K562 (cell line): ENCODE data around the gene SMIM36. TPM values are rescaled to one million over a fixed set of nuclear protein-coding genes. Genes with fewer than 3 reads are reported as not detected.
A peak's percentile ranks its signal among the peaks of the same experiment; 100 is the strongest.
"Not testable (repeated sequence)": the region's sequence is repeated elsewhere in the genome, so short reads cannot be mapped to it uniquely, and the experiment has no call there.

Source experiments
- ATAC-seq: fragments of 200-7000 bp; cut with Tn5 transposase; 3 replicates; pipeline ENCODE4 v1.9.1; 2020; ENCODE audit warnings: moderate library complexity
- BruUV-seq: library from RNA; stranded (reverse); fragments of 400-500 nt; replicated peaks from 2 replicates; lab custom pipeline; 2021; lab: Mats Ljungman, UMichigan
- CTCF ChIA-PET: fragments of 300-600 bp; formaldehyde crosslinking; extraction: SDS; loops from one replicate; lab custom pipeline; 2021; ENCODE audit warnings: low intra/inter-chr PET ratio; lab: Yijun Ruan, JAX
- POLR2A ChIA-PET: fragments of 300-600, 350-650 bp; sonication (Branson Sonifier 250); formaldehyde crosslinking; extraction: SDS; loops from one replicate; lab custom pipeline; 2021; ENCODE audit warnings: antibody characterized with exemption, inconsistent platforms; lab: Yijun Ruan, JAX
- DNase-seq, 4 experiments: peaks; one replicate each; pipeline versions ENCODE4 v3.0.0 to v3.0.0-alpha.2; 2011 to 2018; ENCODE audit warnings: low spot score in 3 of 4, mixed read lengths in 3 of 4; ENCODE audit errors: extremely low read depth in 1 of 4
- FAIRE-seq: peaks from 2 replicates; lab custom pipeline; 2011; peaks lifted over from hg19 to GRCh38; lab: Jason Lieb, UNC
- H2AFZ ChIP-seq: 2 replicates; pipeline ENCODE4 v1.6.0; 2011; ENCODE audit warnings: low read depth, low read length, control low read depth, inconsistent platforms
- H3K27ac ChIP-seq: fragments of 200-600 bp; 3 replicates; pipeline ENCODE4 v1.8.0; 2011; ENCODE audit warnings: low read depth, mild to moderate bottlenecking, control low read depth, inconsistent platforms, low read length, moderate library complexity, mixed read lengths; ENCODE audit errors: extremely low read depth
- H3K27me3 ChIP-seq, 2 experiments: fragments of 300-600 bp in 1 of 2; 2 replicates in 1 of 2; 3 replicates in 1 of 2; pipeline versions ENCODE4 v1.6.0 to v1.8.0; 2011; ENCODE audit warnings: inconsistent platforms in 2 of 2, low read length in 2 of 2, mild to moderate bottlenecking in 1 of 2, mixed read lengths in 1 of 2, moderate library complexity in 1 of 2; ENCODE audit not compliant: control insufficient read depth in 2 of 2, insufficient read depth in 2 of 2
- H3K36me3 ChIP-seq: fragments of 300-600 bp; 3 replicates; pipeline ENCODE4 v1.8.0; 2011; ENCODE audit warnings: mild to moderate bottlenecking, low read length, inconsistent platforms; ENCODE audit not compliant: control insufficient read depth, insufficient read depth
- H3K4me1 ChIP-seq, 2 experiments: fragments of 200-600 bp in 1 of 2; replicated peaks in 1 of 2; 2 replicates in 1 of 2; 3 replicates in 1 of 2; pipeline versions ENCODE4 v1.5.1 to v1.8.0; 2011; ENCODE audit warnings: inconsistent platforms in 2 of 2, low read length in 2 of 2, mild to moderate bottlenecking in 1 of 2, mixed read lengths in 1 of 2, moderate library complexity in 1 of 2; ENCODE audit not compliant: control insufficient read depth in 2 of 2, insufficient read depth in 2 of 2
- H3K4me2 ChIP-seq: 2 replicates; pipeline ENCODE4 v1.6.1; 2011; ENCODE audit warnings: low read length, control low read depth, inconsistent platforms, mixed read lengths; ENCODE audit not compliant: insufficient read depth
- H3K4me3 ChIP-seq: fragments of 200-600 bp; sonication (generic), shearing (Covaris generic); 2 replicates; pipeline ENCODE4 v1.5.1; 2016; ENCODE audit warnings: control low read depth, inconsistent platforms
- H3K79me2 ChIP-seq: fragments of 200-600 bp; 3 replicates; pipeline ENCODE4 v1.8.0; 2011; ENCODE audit warnings: low read length, inconsistent platforms; ENCODE audit not compliant: control insufficient read depth, insufficient read depth
- H3K9ac ChIP-seq, 2 experiments: 2 replicates each; pipeline versions ENCODE4 v1.6.0 to v1.6.1; 2011; ENCODE audit warnings: low read depth in 2 of 2, low read length in 2 of 2, control low read depth in 1 of 2, inconsistent platforms in 1 of 2, mild to moderate bottlenecking in 1 of 2, mixed read lengths in 1 of 2; ENCODE audit not compliant: insufficient read depth in 1 of 2
- H3K9me1 ChIP-seq: one replicate; pipeline ENCODE4 v1.6.0; 2011; ENCODE audit warnings: inconsistent platforms, mild to moderate bottlenecking, low read length, moderate library complexity; ENCODE audit not compliant: control insufficient read depth, insufficient read depth
- H3K9me3 ChIP-seq: replicated peaks from 2 replicates; pipeline ENCODE4 v1.5.1; 2011; ENCODE audit warnings: low read depth, low read length, inconsistent platforms; ENCODE audit not compliant: control insufficient read depth, insufficient read depth
- H4K20me1 ChIP-seq: replicated peaks from 2 replicates; pipeline ENCODE4 v1.6.1; 2011; ENCODE audit warnings: low read length, inconsistent platforms, mixed read lengths; ENCODE audit not compliant: control insufficient read depth, insufficient read depth
- DDX20 ChIP-seq: fragments of 450-650 bp; IDR thresholded peaks from 2 replicates; pipeline ENCODE4 v1.6.1; 2016; ENCODE audit warnings: missing genetic modification characterization, low read depth, mild to moderate bottlenecking, missing compliant biosample characterization, moderate library complexity
- DIDO1 ChIP-seq: fragments of 450-650 bp; IDR thresholded peaks from 2 replicates; pipeline ENCODE4 v1.6.1; 2016; ENCODE audit warnings: low read depth, missing biosample characterization, missing genetic modification characterization
- HNRNPK ChIP-seq: fragments of 200-400 bp; formaldehyde crosslinking; IDR thresholded peaks from one replicate; pipeline ENCODE4 v1.6.1; 2018; ENCODE audit warnings: mild to moderate bottlenecking, low read depth, low read length; ENCODE audit not compliant: poor library complexity, severe bottlenecking
- KLF13 ChIP-seq: fragments of 450-650 bp; IDR thresholded peaks from 2 replicates; pipeline ENCODE4 v1.6.1; 2016; ENCODE audit warnings: missing genetic modification characterization, low read depth, mild to moderate bottlenecking, missing compliant biosample characterization, moderate library complexity, borderline replicate concordance
- PCBP1 ChIP-seq: fragments of 200-400 bp; formaldehyde crosslinking; IDR thresholded peaks from 2 replicates; pipeline ENCODE4 v1.6.1; 2018; ENCODE audit warnings: mild to moderate bottlenecking, low read depth, low read length; ENCODE audit not compliant: poor library complexity, severe bottlenecking
- SMARCA4 ChIP-seq: fragments of 450-650 bp; IDR thresholded peaks from 2 replicates; pipeline ENCODE4 v1.6.1; 2016
- ZBTB8A ChIP-seq: fragments of 450-650 bp; IDR thresholded peaks from 2 replicates; pipeline ENCODE4 v1.6.1; 2018; ENCODE audit warnings: mild to moderate bottlenecking, moderate library complexity; ENCODE audit not compliant: partially characterized antibody
- ZNF175 ChIP-seq: fragments of 200-800 bp; sonication (Bioruptor generic); IDR thresholded peaks from 2 replicates; pipeline ENCODE4 v1.6.1; 2016; ENCODE audit warnings: low read depth, mild to moderate bottlenecking, missing genetic modification characterization, missing compliant biosample characterization
- ZNF668 ChIP-seq: fragments of 250-450 bp; sonication (Bioruptor Pico); IDR thresholded peaks from 2 replicates; pipeline ENCODE4 v1.8.0; 2022; ENCODE audit warnings: mild to moderate bottlenecking, inconsistent platforms
- WGBS: fragments of 100-300 bp; shearing (Covaris generic); methylation state at CpG from one replicate; pipeline ENCODE4 v1.1.6; 2016; ENCODE audit warnings: low coverage, mixed read lengths; ENCODE audit not compliant: insufficient coverage; ENCODE audit errors: missing lambda C conversion rate; 5-methylcytosine and 5-hydroxymethylcytosine counted together
- in situ Hi-C: fragments of 300-500 bp; cut with MboI; formaldehyde crosslinking; loops from 4 replicates; pipeline ENCODE4 v1.15.0; 2018; ENCODE audit warnings: inconsistent platforms, mixed read lengths
- intact Hi-C: fragments of 100-400 bp; cut with micrococcal nuclease; formaldehyde crosslinking; loops from 2 replicates; pipeline ENCODE4 v1.14.2; 2022
- polyA plus RNA-seq, 8 experiments: library from polyadenylated mRNA; depleted of rRNA in 4 of 8; stranded (reverse) in 5 of 8; unstranded in 3 of 8; fragments of >200 nt; fragmentation: Nextera tagmentation in 2 of 8; fragmentation: Illumina TruSeq in 1 of 8; extraction: Ambion mirVana in 2 of 8; extraction: Trizol in 1 of 8; gene quantifications; 2 replicates each; pipeline versions ENCODE4 v1.2.1 to v1.2.3, GENCODE V29; 2011 to 2014; ENCODE audit warnings: inconsistent platforms in 1 of 8, missing spikeins in 1 of 8
- total RNA-seq, 7 experiments: library from RNA; depleted of rRNA in 6 of 7; stranded (reverse); fragments of >200 nt in 6 of 7; fragmentation: Illumina TruSeq in 2 of 7; extraction: Trizol in 2 of 7; gene quantifications; 2 replicates each; pipeline versions ENCODE4 v1.2.1 to v1.2.3, GENCODE V29; 2011 to 2021; ENCODE audit warnings: low replicate concordance in 1 of 7
- TF ChIP-seq, protein P1 (sequence below), 2 experiments: fragments of 250-450 bp in 1 of 2; fragments of 450-650 bp in 1 of 2; sonication (Bioruptor Pico) in 1 of 2; IDR thresholded peaks; 2 replicates each; pipeline versions ENCODE4 v1.6.1 to v1.8.0; 2016 to 2021; ENCODE audit warnings: mild to moderate bottlenecking in 2 of 2, moderate library complexity in 2 of 2, missing compliant biosample characterization in 1 of 2, missing genetic modification characterization in 1 of 2

The SMIM36 gene
- total and polyA plus RNA-seq, 9 of the 15 experiments (the other 6 are each of a cell fraction or from before 2014, with no cell fraction given) = not detected

- TF ChIP-seq ZNF668 (CRISPR knock-in tag) (peak; percentile 74; the same call in 1 of the 2 replicates), DDX20 (tag) (peak; percentile 89), ZNF175 (peak; percentile 94), ZBTB8A (no peak), DIDO1 (tag) (0 out of 2 replicates have a peak, but pooled peaks have one; percentile 31), SMARCA4 (no peak), KLF13 (0 out of 2 replicates have a peak, but pooled peaks have one; percentile 24)
- TF ChIP-seq, protein P1, sequence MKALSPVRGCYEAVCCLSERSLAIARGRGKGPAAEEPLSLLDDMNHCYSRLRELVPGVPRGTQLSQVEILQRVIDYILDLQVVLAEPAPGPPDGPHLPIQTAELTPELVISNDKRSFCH (CRISPR knock-in tag; IDR thresholded peaks at IDR 0.05) = no peak
- TF ChIP-seq, protein P1 (tag; IDR thresholded peaks at IDR 0.05) = peak; percentile 97
These were observed 78.8 kb downstream of the SMIM36 start (continued) for GRCh38 chr17:55432358-55433028.

- POLR2A ChIA-PET, FAIRE-seq, ATAC-seq, H3K27ac ChIP-seq, H3K9me3 ChIP-seq, H3K9me1 ChIP-seq, H3K36me3 ChIP-seq, H3K79me2 ChIP-seq, H2AFZ ChIP-seq, BruUV-seq, H3K9ac ChIP-seq, H3K4me2 ChIP-seq, H4K20me1 ChIP-seq, H3K4me3 ChIP-seq, in situ Hi-C loops, intact Hi-C loops, H3K27me3 ChIP-seq, CTCF ChIA-PET, DNase-seq: not testable (repeated sequence)
- TF ChIP-seq HNRNPK (peak; percentile 47), PCBP1 (peak; percentile 69)
- no CpG with 5 or more reads among the region's 1 CpG for WGBS
- peaks cover 0 to 22% of the 10 kb centered on the region in 2 experiments; a peak in 3 of 5 replicates for H3K4me1 ChIP-seq
These were observed 79.3 kb downstream of the SMIM36 start for GRCh38 chr17:55431914-55432313.
